OCI-LY1 (cell line): ENCODE results near the gene LIMS3.
"Not testable (repeated sequence)": the region's sequence is repeated elsewhere in the genome, so short reads cannot be mapped to it uniquely, and the experiment has no call there.

Experiments used
- CTCF ChIP-seq: fragments of 200-600 bp; sonication (generic), shearing (Covaris generic); IDR thresholded peaks from 2 replicates; pipeline ENCODE4 v1.5.1; 2017; ENCODE audit warnings: mild to moderate bottlenecking, antibody characterized with exemption, low read length, moderate library complexity, mixed read lengths
- EZH2 ChIP-seq: fragments of 200-600 bp; sonication (generic), shearing (Covaris generic); IDR thresholded peaks from 2 replicates; pipeline ENCODE4 v1.8.0; 2017; ENCODE audit warnings: borderline replicate concordance, mixed run types, mild to moderate bottlenecking, antibody characterized with exemption, low read length, moderate library complexity, mixed read lengths

DNA sequence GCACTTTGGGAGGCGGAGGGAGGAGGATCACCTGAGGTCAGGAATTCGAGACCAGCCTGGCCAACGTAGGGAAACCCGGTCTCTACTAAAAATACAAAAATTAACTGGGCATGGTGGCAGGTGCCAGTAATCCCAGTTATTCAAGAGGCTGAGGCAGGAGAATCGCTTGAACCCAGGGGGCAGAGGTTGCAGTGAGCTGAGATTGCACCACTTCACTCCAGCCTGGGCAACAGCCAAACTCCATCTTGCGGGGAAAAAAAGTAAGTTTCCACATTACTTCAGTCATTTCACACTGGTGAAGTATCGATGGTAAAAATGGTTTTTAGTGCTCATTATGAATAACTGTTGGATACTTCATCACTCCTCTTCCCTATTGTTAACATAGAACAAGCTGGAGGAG is 16.1 kb downstream of the LIMS3 start:
- not testable (repeated sequence) for TF ChIP-seq EZH2, CTCF
